Loucy (cell line): ENCODE measurements around the gene COBLL1.
"Not testable (repeated sequence)": the region's sequence is repeated elsewhere in the genome, so short reads cannot be mapped to it uniquely, and the experiment has no call there.

Source experiments
- H2AFZ ChIP-seq: fragments of 200-600 bp; sonication (generic); 2 replicates; pipeline ENCODE4 v1.6.0; 2016; ENCODE audit warnings: antibody characterized with exemption, mild to moderate bottlenecking, low read length, moderate library complexity
- H3F3A ChIP-seq: fragments of 200-600 bp; 2 replicates; pipeline ENCODE4 v1.6.0; 2016; ENCODE audit warnings: antibody characterized with exemption, low read depth, mild to moderate bottlenecking
- H3K27me3 ChIP-seq: fragments of 200-600 bp; sonication (generic); 2 replicates; pipeline ENCODE4 v1.6.1; 2014; ENCODE audit warnings: low read length, mild to moderate bottlenecking; ENCODE audit not compliant: insufficient read depth, poor library complexity, severe bottlenecking
- H3K36me3 ChIP-seq: fragments of 200-600 bp; sonication (generic); 2 replicates; pipeline ENCODE4 v1.6.1; 2016; ENCODE audit warnings: low read length; ENCODE audit not compliant: insufficient read depth
- H3K4me1 ChIP-seq: fragments of 200-600 bp; sonication (generic); 2 replicates; pipeline ENCODE4 v1.5.1; 2014; ENCODE audit warnings: low read length, mild to moderate bottlenecking; ENCODE audit not compliant: insufficient read depth, poor library complexity, severe bottlenecking
- H3K4me2 ChIP-seq: fragments of 200-600 bp; sonication (generic); 2 replicates; pipeline ENCODE4 v1.6.0; 2014; ENCODE audit warnings: antibody characterized with exemption, low read length, low read depth, mild to moderate bottlenecking; ENCODE audit not compliant: poor library complexity, severe bottlenecking
- H3K4me3 ChIP-seq: fragments of 200-600 bp; sonication (generic); 2 replicates; pipeline ENCODE4 v1.5.1; 2014; ENCODE audit warnings: low read length, mild to moderate bottlenecking, mixed read lengths; ENCODE audit not compliant: poor library complexity, severe bottlenecking
- H3K79me2 ChIP-seq: fragments of 200-600 bp; sonication (generic); 2 replicates; pipeline ENCODE4 v1.6.1; 2014; ENCODE audit warnings: low read length; ENCODE audit not compliant: insufficient read depth
- H3K9ac ChIP-seq: fragments of 200-600 bp; sonication (generic); 2 replicates; pipeline ENCODE4 v1.6.0; 2014; ENCODE audit warnings: mild to moderate bottlenecking, low read depth, low read length, moderate library complexity; ENCODE audit not compliant: poor library complexity, severe bottlenecking
- H3K9me2 ChIP-seq: fragments of 200-600 bp; sonication (generic); replicated peaks from 2 replicates; pipeline ENCODE4 v1.6.1; 2016; ENCODE audit warnings: low read depth, low read length, mixed read lengths
- H3K9me3 ChIP-seq: fragments of 200-600 bp; sonication (generic); 2 replicates; pipeline ENCODE4 v1.6.1; 2014; ENCODE audit warnings: mild to moderate bottlenecking, antibody characterized with exemption, low read length, low read depth; ENCODE audit not compliant: insufficient read depth
- H4K20me1 ChIP-seq: fragments of 200-600 bp; sonication (generic); 2 replicates; pipeline ENCODE4 v1.6.0; 2014; ENCODE audit warnings: antibody characterized with exemption, low read length, mild to moderate bottlenecking; ENCODE audit not compliant: insufficient read depth, poor library complexity, severe bottlenecking
- CTCF ChIP-seq: fragments of 200-600 bp; sonication (generic); conservative IDR thresholded peaks from 2 replicates; pipeline ENCODE4 v1.5.1; 2014; ENCODE audit warnings: mild to moderate bottlenecking, antibody characterized with exemption, low read length
- EZH2phosphoT487 ChIP-seq: fragments of 200-600 bp; IDR thresholded peaks from 2 replicates; pipeline ENCODE4 v1.6.1; 2018; ENCODE audit warnings: antibody characterized with exemption, mild to moderate bottlenecking, moderate library complexity, borderline replicate concordance

Gene COBLL1

GRCh38 chr2:164869420-164869772 is 27.8 kb upstream of the COBLL1 start:
- Histone ChIP-seq H3F3A (no peaks in the 10 kb centered on the region), H2AFZ (peak overlapping the region; percentile 54; the same call in 1 of the 2 replicates), H4K20me1 (no peaks in the 10 kb centered on the region), H3K9me3 (no peaks in the 10 kb centered on the region), H3K9me2 (no peaks in the 10 kb centered on the region), H3K4me3 (no peak overlapping the region), H3K9ac (no peak overlapping the region), H3K27me3 (no peaks in the 10 kb centered on the region), H3K79me2 (no peaks in the 10 kb centered on the region), H3K36me3 (no peaks in the 10 kb centered on the region), H3K4me2 (no peak overlapping the region), H3K4me1 (no peaks in the 10 kb centered on the region)
- TF ChIP-seq EZH2phosphoT487, result no peak
- no peak for TF ChIP-seq CTCF

GRCh38 chr2:164868563-164869419 is 27.2 kb upstream of the COBLL1 start:
- Histone ChIP-seq H2AFZ (peak overlapping the region; percentile 54), H3K9me3 (no peaks in the 10 kb centered on the region), H3K27me3 (no peaks in the 10 kb centered on the region), H3K4me1 (no peaks in the 10 kb centered on the region), H3K36me3 (no peaks in the 10 kb centered on the region), H3K9me2 (no peaks in the 10 kb centered on the region), H3K9ac (no peak overlapping the region), H3K79me2 (no peaks in the 10 kb centered on the region), H3F3A (no peaks in the 10 kb centered on the region), H3K4me3 (no peak overlapping the region), H4K20me1 (no peaks in the 10 kb centered on the region), H3K4me2 (no peak overlapping the region)
- TF ChIP-seq EZH2phosphoT487, result no peak
- no peak for TF ChIP-seq CTCF

DNA sequence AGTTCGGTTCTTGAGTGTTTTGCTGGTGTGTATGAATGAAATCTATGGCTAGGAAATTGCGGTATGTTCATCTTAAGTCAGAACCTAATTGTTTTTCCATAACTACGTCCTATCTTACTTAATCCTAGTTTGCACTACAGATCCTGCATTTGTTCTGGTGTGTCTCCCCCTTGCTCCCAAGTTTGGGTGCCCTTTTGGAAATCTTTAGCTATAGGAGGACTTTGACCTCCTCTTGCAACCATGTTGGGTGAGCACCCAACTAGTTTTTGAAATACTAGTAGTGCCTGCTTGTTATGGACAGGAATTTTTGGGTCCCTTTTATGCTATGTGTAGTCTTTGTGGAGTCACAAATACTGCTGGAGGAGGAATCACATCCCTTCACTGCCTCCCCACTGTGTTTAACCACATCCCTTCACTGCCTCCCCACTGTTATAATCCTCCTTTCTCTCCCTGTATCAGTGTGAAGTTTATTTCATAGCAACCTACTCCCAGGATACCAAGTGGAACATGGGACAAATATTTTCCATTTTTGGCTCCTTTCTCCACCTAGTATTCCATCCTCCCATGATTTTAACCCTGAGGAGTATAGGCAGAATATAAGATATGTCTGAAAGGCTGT is 26.3 kb upstream of the COBLL1 start:
- no peaks in the 10 kb centered on the region for H3K4me1 ChIP-seq
- H3K9me2 ChIP-seq, result no peaks in the 10 kb centered on the region
- H2AFZ ChIP-seq, result no peak overlapping the region
- no peaks in the 10 kb centered on the region for H3K79me2 ChIP-seq
- H3K27me3 ChIP-seq, result no peaks in the 10 kb centered on the region
- no peak overlapping the region for H3K4me2 ChIP-seq
- no peaks in the 10 kb centered on the region for H3K36me3 ChIP-seq
- no peaks in the 10 kb centered on the region for H3F3A ChIP-seq
- H3K9me3 ChIP-seq, result no peaks in the 10 kb centered on the region
- no peaks in the 10 kb centered on the region for H4K20me1 ChIP-seq
- no peak for TF ChIP-seq CTCF
- TF ChIP-seq EZH2phosphoT487, result no peak
- no peak overlapping the region for H3K4me3 ChIP-seq
- no peak overlapping the region for H3K9ac ChIP-seq

- H3K4me3 ChIP-seq, H3K4me1 ChIP-seq, H3K9me2 ChIP-seq, H3K79me2 ChIP-seq, H2AFZ ChIP-seq, H3K36me3 ChIP-seq, H3K9me3 ChIP-seq, H4K20me1 ChIP-seq, H3K27me3 ChIP-seq, H3F3A ChIP-seq, H3K9ac ChIP-seq, H3K4me2 ChIP-seq: not testable (repeated sequence)
Measured at GRCh38 chr2:164866381-164866780, 24.8 kb upstream of the COBLL1 start.
